HCT116 (cell line): ENCODE results near the gene CAMSAP1. TPM values are rescaled to one million over a fixed set of nuclear protein-coding genes. Genes with fewer than 3 reads are reported as not detected.

Experiments used
- ATAC-seq: fragments of 200-7000 bp; cut with Tn5 transposase; 2 replicates; pipeline ENCODE4 v1.9.1; 2020; ENCODE audit warnings: mild to moderate bottlenecking, moderate library complexity
- BruUV-seq: library from RNA; stranded (reverse); fragments of 400-500 nt; replicated peaks from 2 replicates; lab custom pipeline; 2021; lab: Mats Ljungman, UMichigan
- CTCF ChIA-PET: fragments of 300-600 bp; sonication (Branson Sonifier 250); formaldehyde crosslinking; loops from one replicate; lab custom pipeline; 2021; ENCODE audit warnings: antibody characterized with exemption; lab: Charles Lee
- POLR2A ChIA-PET: fragments of 300-600, 350-600 bp; sonication (Branson Sonifier 250); formaldehyde crosslinking; loops from one replicate; lab custom pipeline; 2021; ENCODE audit warnings: antibody characterized with exemption; lab: Charles Lee
- RAD21 ChIA-PET, 2 experiments: fragments of 300-600 bp; sonication (Branson Sonifier 250); formaldehyde crosslinking; loops; one replicate each; lab custom pipeline; 2023; ENCODE audit warnings: low total read pairs in 2 of 2; ENCODE audit not compliant: uncharacterized antibody in 2 of 2, unreplicated experiment in 2 of 2, low non-redundant PET in 1 of 2; lab: Charles Lee
- DNase-seq: peaks from one replicate; pipeline ENCODE4 v3.0.0-alpha.2; 2010; ENCODE audit warnings: low read depth, low spot score
- H2AFZ ChIP-seq: fragments of 200-600 bp; shearing (Covaris generic), sonication (generic); 2 replicates; pipeline ENCODE4 v1.6.1; 2017; ENCODE audit warnings: low read depth, mixed run types, mixed read lengths, antibody characterized with exemption, low read length; ENCODE audit not compliant: poor library complexity, severe bottlenecking
- H3K27ac ChIP-seq: 2 replicates; pipeline ENCODE4 v1.5.1; 2012; ENCODE audit warnings: low read depth, low read length
- H3K27me3 ChIP-seq: fragments of 200-600 bp; sonication (generic); 2 replicates; pipeline ENCODE4 v1.6.1; 2016; ENCODE audit warnings: mixed run types, low read length, mixed read lengths; ENCODE audit not compliant: insufficient read depth
- H3K36me3 ChIP-seq, 2 experiments: fragments of 200-500 bp in 1 of 2; fragments of 200-600 bp in 1 of 2; sonication (Bioruptor generic) in 1 of 2; sonication (generic) in 1 of 2; 2 replicates each; pipeline versions ENCODE4 v1.5.1 to v1.6.1; 2014 to 2016; ENCODE audit warnings: low read length in 2 of 2, inconsistent platforms in 1 of 2, mixed read lengths in 1 of 2, mixed run types in 1 of 2; ENCODE audit not compliant: insufficient read depth in 2 of 2, control insufficient read depth in 1 of 2
- H3K4me1 ChIP-seq, 2 experiments: fragments of 200-600 bp in 1 of 2; sonication (generic) in 1 of 2; 2 replicates each; pipeline versions ENCODE4 v1.5.1 to v1.6.1; 2012 to 2017; ENCODE audit warnings: low read length in 2 of 2, inconsistent platforms in 1 of 2, mild to moderate bottlenecking in 1 of 2, mixed read lengths in 1 of 2, mixed run types in 1 of 2, moderate library complexity in 1 of 2; ENCODE audit not compliant: insufficient read depth in 2 of 2, control insufficient read depth in 1 of 2
- H3K4me2 ChIP-seq: fragments of 200-600 bp; sonication (generic); 2 replicates; pipeline ENCODE4 v1.6.1; 2017; ENCODE audit warnings: mixed run types, low read length, mixed read lengths
- H3K4me3 ChIP-seq, 2 experiments: fragments of 200-600 bp in 1 of 2; sonication (generic) in 1 of 2; replicated peaks in 1 of 2; 2 replicates each; pipeline ENCODE4 v1.5.1; 2011 to 2016; ENCODE audit warnings: low read length in 2 of 2, control low read depth in 1 of 2, low read depth in 1 of 2, mild to moderate bottlenecking in 1 of 2, mixed read lengths in 1 of 2, mixed run types in 1 of 2
- H3K79me2 ChIP-seq: fragments of 200-600 bp; sonication (generic); 2 replicates; pipeline ENCODE4 v1.6.1; 2017; ENCODE audit warnings: mild to moderate bottlenecking, mixed run types, low read length, moderate library complexity, mixed read lengths; ENCODE audit not compliant: insufficient read depth
- H3K9ac ChIP-seq: fragments of 200-600 bp; sonication (generic); 2 replicates; pipeline ENCODE4 v1.6.1; 2016; ENCODE audit warnings: low read length, mixed read lengths
- H3K9me2 ChIP-seq: fragments of 200-600 bp; sonication (generic), shearing (Covaris generic); 2 replicates; pipeline ENCODE4 v1.6.1; 2017; ENCODE audit warnings: mixed run types, mild to moderate bottlenecking, moderate library complexity; ENCODE audit not compliant: insufficient read depth
- H3K9me3 ChIP-seq, 2 experiments: fragments of 200-500 bp in 1 of 2; fragments of 200-600 bp in 1 of 2; sonication (Bioruptor generic) in 1 of 2; sonication (generic) in 1 of 2; 2 replicates each; pipeline ENCODE4 v1.6.1; 2014 to 2017; ENCODE audit warnings: low read length in 2 of 2, mixed read lengths in 2 of 2, inconsistent platforms in 1 of 2, low read depth in 1 of 2, mild to moderate bottlenecking in 1 of 2, mixed run types in 1 of 2, moderate library complexity in 1 of 2; ENCODE audit not compliant: control insufficient read depth in 1 of 2, insufficient read depth in 1 of 2
- H4K20me1 ChIP-seq: fragments of 200-600 bp; sonication (generic), shearing (Covaris generic); 2 replicates; pipeline ENCODE4 v1.6.1; 2017; ENCODE audit warnings: mixed run types, mild to moderate bottlenecking, moderate library complexity; ENCODE audit not compliant: insufficient read depth
- CBX3 ChIP-seq: IDR thresholded peaks from 2 replicates; pipeline ENCODE4 v1.6.1; 2012; ENCODE audit warnings: low read depth
- CEBPB ChIP-seq: IDR thresholded peaks from 2 replicates; pipeline ENCODE4 v1.6.1; 2012; ENCODE audit warnings: low read depth
- EGR1 ChIP-seq: IDR thresholded peaks from 2 replicates; pipeline ENCODE4 v1.6.1; 2012; ENCODE audit warnings: low read depth
- EZH2 ChIP-seq: fragments of 200-600 bp; sonication (generic); IDR thresholded peaks from 2 replicates; pipeline ENCODE4 v1.6.1; 2017; ENCODE audit warnings: antibody characterized with exemption, mixed run types
- EZH2phosphoT487 ChIP-seq: fragments of 200-600 bp; IDR thresholded peaks from 2 replicates; pipeline ENCODE4 v1.6.1; 2018; ENCODE audit warnings: antibody characterized with exemption, borderline replicate concordance
- FOSL1 ChIP-seq: IDR thresholded peaks from 2 replicates; pipeline ENCODE4 v1.6.1; 2012; ENCODE audit warnings: low read depth
- JUND ChIP-seq: IDR thresholded peaks from 2 replicates; pipeline ENCODE4 v1.6.1; 2012
- POLR2A ChIP-seq: IDR thresholded peaks from 2 replicates; pipeline ENCODE4 v1.7.0; 2011; ENCODE audit warnings: borderline replicate concordance; ENCODE audit not compliant: insufficient read depth, insufficient read length; ENCODE audit errors: extremely low read depth
- POLR2AphosphoS5 ChIP-seq: IDR thresholded peaks from 2 replicates; pipeline ENCODE4 v1.6.1; 2011; ENCODE audit warnings: mild to moderate bottlenecking, low read depth, low read length, moderate library complexity
- RAD21 ChIP-seq: IDR thresholded peaks from 2 replicates; pipeline ENCODE4 v1.6.1; 2012; ENCODE audit warnings: low read depth, mild to moderate bottlenecking
- SIN3A ChIP-seq: IDR thresholded peaks from 2 replicates; pipeline ENCODE4 v1.6.1; 2012; ENCODE audit warnings: low read depth
- SP1 ChIP-seq: IDR thresholded peaks from 2 replicates; pipeline ENCODE4 v1.6.1; 2012; ENCODE audit warnings: low read depth
- SRF ChIP-seq: IDR thresholded peaks from 2 replicates; pipeline ENCODE4 v1.6.1; 2012; ENCODE audit warnings: low read depth
- TCF7L2 ChIP-seq: IDR thresholded peaks from 2 replicates; pipeline ENCODE4 v1.7.0; 2011; ENCODE audit warnings: borderline replicate concordance, inconsistent platforms; ENCODE audit not compliant: insufficient read depth, insufficient read length; ENCODE audit errors: extremely low read depth
- YY1 ChIP-seq: IDR thresholded peaks from 2 replicates; pipeline ENCODE4 v1.6.1; 2011; ENCODE audit warnings: low read length, low read depth, moderate library complexity, mild to moderate bottlenecking; ENCODE audit not compliant: insufficient replicate concordance; ENCODE audit errors: extremely low read depth
- ZNF274 ChIP-seq: fragments of 200-500 bp; sonication (Bioruptor generic); IDR thresholded peaks from 2 replicates; pipeline ENCODE4 v1.6.1; 2014; ENCODE audit warnings: mild to moderate bottlenecking, low read depth, low read length, inconsistent platforms
- intact Hi-C: fragments of 100-400 bp; cut with micrococcal nuclease; formaldehyde crosslinking; loops from 2 replicates; pipeline ENCODE4 v1.10.0; 2022
- total RNA-seq: library from RNA; stranded (reverse); gene quantifications from one replicate; pipeline ENCODE4 v1.2.1, GENCODE V29; 2021; ENCODE audit not compliant: unreplicated experiment
- TF ChIP-seq, protein P1 (sequence below): IDR thresholded peaks from 2 replicates; pipeline ENCODE4 v1.6.1; 2011; ENCODE audit warnings: mild to moderate bottlenecking, low read length, moderate library complexity; ENCODE audit not compliant: insufficient replicate concordance; ENCODE audit errors: extremely low read depth
- TF ChIP-seq, protein P2 (sequence below): IDR thresholded peaks from 2 replicates; pipeline ENCODE4 v1.6.1; 2012

CAMSAP1 gene
- total RNA-seq, 1 experiment from 2014 or later, result 33.1 TPM

DNA sequence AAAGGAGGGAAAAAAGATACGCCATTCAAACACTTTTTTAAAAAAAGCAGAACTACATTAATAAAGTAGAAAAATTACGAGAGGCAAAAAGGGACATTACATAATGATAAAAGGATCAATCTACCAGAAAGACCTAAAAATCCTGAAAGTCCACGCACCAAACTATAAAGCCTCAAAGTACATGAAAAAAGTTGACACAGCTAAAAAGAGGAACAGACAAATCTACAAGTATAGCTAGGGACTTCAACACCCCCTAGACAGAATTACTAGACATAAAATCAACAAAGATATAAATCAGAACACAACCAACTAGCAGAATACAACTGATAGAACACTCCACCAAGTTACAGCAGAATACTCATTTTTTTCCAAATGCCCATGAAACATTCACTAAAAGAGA, 11.1 kb downstream of the CAMSAP1 start:
- intact Hi-C loops, result no loop called here
- H2AFZ ChIP-seq, result no peak overlapping the region
- BruUV-seq, result no TSS peak
- H3K9ac ChIP-seq, result no peak overlapping the region
- no peak for TF ChIP-seq TCF7L2
- TF ChIP-seq FOSL1, result no peak
- TF ChIP-seq SRF, result no peak
- no peak for TF ChIP-seq EZH2phosphoT487
- TF ChIP-seq JUND, result no peak
- no peak for TF ChIP-seq POLR2AphosphoS5
- TF ChIP-seq SP1, result no peak
- no peak for TF ChIP-seq EGR1
- no peak for TF ChIP-seq CBX3
- TF ChIP-seq ZNF274, result no peak
- TF ChIP-seq, protein P1, sequence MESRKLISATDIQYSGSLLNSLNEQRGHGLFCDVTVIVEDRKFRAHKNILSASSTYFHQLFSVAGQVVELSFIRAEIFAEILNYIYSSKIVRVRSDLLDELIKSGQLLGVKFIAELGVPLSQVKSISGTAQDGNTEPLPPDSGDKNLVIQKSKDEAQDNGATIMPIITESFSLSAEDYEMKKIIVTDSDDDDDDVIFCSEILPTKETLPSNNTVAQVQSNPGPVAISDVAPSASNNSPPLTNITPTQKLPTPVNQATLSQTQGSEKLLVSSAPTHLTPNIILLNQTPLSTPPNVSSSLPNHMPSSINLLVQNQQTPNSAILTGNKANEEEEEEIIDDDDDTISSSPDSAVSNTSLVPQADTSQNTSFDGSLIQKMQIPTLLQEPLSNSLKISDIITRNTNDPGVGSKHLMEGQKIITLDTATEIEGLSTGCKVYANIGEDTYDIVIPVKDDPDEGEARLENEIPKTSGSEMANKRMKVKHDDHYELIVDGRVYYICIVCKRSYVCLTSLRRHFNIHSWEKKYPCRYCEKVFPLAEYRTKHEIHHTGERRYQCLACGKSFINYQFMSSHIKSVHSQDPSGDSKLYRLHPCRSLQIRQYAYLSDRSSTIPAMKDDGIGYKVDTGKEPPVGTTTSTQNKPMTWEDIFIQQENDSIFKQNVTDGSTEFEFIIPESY, result no peak
- no peak for TF ChIP-seq SIN3A
- no peak for TF ChIP-seq POLR2A
- TF ChIP-seq EZH2, result no peak
- TF ChIP-seq, protein P2, sequence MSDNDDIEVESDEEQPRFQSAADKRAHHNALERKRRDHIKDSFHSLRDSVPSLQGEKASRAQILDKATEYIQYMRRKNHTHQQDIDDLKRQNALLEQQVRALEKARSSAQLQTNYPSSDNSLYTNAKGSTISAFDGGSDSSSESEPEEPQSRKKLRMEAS, result no peak
- TF ChIP-seq RAD21, result no peak
- no peak for TF ChIP-seq CEBPB
- no peak for TF ChIP-seq YY1
- H3K27me3 ChIP-seq, result no peaks in the 10 kb centered on the region
- peaks cover 0 to 6% of the 10 kb centered on the region in 2 experiments; a peak in 1 of 4 replicates for H3K9me3 ChIP-seq
- no peak for DNase-seq
- H4K20me1 ChIP-seq, result no peaks in the 10 kb centered on the region
- ChIA-PET CTCF (no interaction called here), RAD21 (no interaction called here), POLR2A (no interaction called here)
- H3K4me3 ChIP-seq, result no peak overlapping the region
- ATAC-seq, result no peak
- H3K27ac ChIP-seq, result no peak overlapping the region
- H3K4me2 ChIP-seq, result no peak overlapping the region
- peaks cover 100% of the 10 kb centered on the region for H3K79me2 ChIP-seq
- H3K9me2 ChIP-seq, result no peaks in the 10 kb centered on the region
- peaks cover under 1 to 3% of the 10 kb centered on the region in 2 experiments; a peak in 3 of 4 replicates for H3K4me1 ChIP-seq
- H3K36me3 ChIP-seq, result peaks cover 0 to 5% of the 10 kb centered on the region in 2 experiments; a peak in 1 of 4 replicates
